ENCODE results near the gene PTPRQ. TPM values are rescaled to one million over a fixed set of nuclear protein-coding genes. Genes with fewer than 3 reads are reported as not detected.

The PTPRQ gene
- total RNA-seq, 1 donor from 2014 or later: not detected

DNA sequence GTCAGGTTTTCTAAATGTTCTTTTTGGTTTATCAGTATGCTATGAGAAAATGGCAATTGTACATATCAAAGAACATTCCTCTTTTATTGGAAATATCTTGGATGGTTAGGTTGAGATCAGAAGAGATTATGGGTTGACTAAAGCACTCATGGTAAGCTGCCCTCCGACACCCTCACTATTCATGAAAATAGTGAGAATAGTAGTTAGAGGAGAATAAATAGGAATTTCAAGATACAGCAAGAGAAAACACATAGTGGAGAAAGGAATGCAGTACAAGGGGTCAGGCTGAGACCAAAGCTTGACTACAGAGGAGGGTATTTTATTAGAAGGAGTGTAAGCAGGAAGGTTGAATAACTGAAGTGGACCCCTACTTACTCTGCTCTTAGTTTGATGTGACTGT lies 112.5 kb downstream of the PTPRQ start:
- intact Hi-C loops (cut with micrococcal nuclease): no loop called here

DNA sequence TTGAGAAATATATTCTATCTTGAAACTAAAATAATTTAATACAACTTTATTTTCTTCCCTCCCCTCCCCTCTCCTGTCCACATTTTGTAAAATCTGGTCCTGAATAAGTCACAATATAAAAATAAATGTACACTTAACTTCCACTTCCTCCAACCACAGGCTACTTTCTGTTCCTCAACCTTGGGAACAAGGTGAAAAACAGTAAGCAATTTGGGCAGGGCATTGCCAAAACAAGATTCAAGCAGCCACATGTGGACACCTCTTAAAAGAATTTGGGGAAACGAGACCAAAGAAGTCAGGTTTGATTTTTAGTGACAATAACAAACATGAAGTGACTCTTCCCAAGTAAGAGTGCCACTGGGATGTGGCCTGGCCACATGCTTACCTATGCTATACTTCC lies 115.7 kb downstream of the PTPRQ start:
- intact Hi-C loops (cut with micrococcal nuclease): no loop called here

DNA sequence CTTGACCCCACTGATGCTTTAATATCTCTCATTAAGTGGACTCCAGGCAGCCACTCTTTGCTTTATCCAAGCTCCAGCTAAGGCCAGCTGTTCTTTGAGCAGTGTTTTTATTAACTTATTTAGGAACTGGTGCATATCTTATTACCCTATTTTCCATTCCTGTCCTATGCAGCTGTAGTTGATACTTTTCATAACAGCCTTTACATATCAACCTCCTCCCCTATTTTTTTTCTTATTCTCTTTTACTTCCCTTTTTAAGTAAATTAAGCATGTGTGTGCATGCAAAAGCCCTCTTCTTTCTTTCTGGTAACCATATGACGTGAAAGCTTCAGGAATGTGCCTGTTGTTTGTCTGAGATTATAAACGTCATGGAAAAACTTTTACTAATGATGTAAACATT lies 121.2 kb downstream of the PTPRQ start:
- intact Hi-C loops (cut with micrococcal nuclease): no loop called here

DNA sequence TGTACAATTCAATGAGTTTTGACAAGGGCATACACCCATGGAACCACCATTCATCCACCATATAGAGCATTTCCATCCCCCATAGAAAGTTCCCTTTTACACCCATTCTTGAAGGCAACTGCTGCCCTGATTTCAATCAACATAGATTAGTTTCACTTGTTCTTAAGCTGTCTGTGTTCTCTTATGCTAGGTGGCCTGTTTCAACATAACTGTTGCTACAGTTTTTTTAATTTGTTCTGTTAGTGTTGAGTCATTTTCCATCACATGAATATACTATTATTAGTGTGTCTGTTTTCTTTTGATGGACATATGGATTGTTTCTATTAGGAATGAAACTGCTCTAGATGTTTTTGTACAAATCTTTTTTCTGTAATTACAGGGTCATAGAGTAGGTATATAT lies 123.4 kb downstream of the PTPRQ start:
- intact Hi-C loops (cut with micrococcal nuclease): no loop called here

DNA sequence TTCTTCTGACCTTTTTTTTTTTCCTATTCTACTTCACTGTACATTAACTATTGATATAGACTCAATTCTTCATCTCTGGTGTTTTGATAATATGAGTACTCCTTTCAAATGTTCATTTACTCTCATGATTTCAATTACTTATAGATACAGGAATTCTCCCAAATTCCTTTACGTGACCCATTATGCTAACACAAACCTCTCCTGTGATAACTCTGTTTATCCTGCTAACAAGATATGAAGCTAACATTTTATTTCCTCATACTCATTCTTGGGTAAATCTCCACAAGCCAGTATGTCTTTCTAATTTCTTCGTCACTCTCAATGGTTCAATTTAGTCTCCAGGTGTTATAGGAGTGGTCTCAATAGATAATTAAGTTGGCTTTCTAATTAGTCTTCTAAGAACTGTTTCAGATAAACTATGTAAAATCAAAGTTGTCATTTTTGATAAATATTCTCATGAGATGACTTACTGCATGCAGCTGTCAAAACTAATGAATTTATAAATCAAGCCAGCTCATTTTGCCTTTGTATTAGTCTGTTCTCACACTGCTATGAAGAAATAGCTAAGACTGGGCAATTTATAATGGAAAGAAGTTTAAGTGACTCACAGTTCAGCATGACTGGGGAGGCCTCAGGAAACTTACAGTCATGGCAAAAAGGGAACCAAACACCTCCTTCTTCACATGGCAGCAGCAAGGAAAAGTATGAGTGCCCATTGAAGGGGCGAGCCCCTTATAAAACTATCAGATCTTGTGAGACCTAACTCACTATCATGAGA lies 132.8 kb downstream of the PTPRQ start:
- intact Hi-C loops (cut with micrococcal nuclease): no loop called here

DNA sequence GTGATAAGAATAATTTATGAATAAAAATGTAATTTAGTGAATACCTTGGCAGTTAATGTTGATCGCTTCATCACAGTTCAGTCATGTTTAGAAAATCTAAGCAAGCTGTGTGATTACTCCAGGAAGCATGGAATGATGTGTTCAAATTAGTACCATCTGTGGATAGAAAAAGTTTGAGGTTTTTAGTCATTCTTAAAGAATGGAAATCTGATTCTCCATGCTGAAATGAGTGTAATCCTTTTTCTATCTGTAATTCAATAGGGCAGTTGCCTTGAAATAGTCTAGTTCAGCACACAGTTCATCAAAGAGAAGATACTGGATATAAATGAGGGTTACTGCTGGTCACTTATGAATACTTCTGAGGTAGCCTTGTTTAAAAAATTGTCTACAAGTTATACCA lies 136.2 kb downstream of the PTPRQ start:
- intact Hi-C loops (cut with micrococcal nuclease): no loop called here

DNA sequence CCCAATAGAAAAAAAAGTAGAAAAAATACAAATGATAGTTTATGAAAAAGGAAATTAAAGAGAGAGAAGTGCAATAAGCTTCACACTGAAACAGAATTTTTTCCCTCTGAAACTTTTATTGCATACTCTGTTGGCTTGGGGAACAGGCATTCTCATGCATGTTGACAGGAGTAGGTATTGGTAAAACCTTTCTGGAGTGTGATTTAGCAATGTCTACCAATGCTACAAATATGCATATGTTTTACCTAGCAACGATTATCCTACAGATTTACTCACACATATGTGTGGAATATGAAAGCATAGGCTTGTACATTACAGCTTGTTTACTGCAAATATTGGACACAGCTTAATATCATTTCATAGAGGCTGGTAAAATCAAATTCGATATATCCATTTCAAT lies 137.7 kb downstream of the PTPRQ start:
- intact Hi-C loops (cut with micrococcal nuclease): no loop called here

DNA sequence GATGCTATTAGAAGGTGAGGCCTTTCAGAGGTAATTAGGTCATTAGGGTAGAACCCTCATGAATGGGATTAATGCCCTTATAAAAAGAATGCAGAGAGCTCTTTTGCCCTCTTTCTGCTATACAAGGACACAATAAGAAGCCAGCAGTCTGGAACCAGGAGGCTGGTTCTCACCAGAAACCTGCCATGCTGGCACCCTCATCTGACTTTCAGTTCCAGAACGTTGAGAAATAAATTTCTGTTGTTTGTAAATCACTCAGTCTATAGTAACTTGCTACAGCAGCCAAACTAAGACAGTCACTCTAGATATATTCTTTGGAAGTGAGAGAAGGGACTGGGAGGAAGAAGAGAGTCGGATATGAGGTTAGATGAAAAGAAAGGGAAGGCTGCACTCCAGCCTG lies 138.4 kb downstream of the PTPRQ start:
- intact Hi-C loops (cut with micrococcal nuclease): no loop called here

DNA sequence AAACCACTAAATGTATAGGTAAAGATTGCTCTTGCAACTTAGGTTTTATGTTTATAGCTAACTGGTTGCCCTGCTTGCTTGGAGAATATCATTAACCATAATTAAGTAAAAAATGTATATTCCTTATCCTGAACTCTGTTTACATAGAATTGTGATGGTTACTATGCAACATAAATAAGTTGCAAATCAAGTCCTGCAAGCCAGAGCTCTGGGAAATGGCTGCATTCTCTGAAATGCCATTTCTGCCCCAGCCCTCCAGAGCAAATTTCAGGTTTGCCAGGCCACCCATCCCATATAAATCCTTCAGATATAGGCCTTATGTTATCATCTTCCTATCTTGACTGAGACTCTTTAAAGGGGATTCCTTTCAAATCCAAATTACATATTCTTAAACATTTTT lies 145.0 kb downstream of the PTPRQ start:
- intact Hi-C loops (cut with micrococcal nuclease): no loop called here

DNA sequence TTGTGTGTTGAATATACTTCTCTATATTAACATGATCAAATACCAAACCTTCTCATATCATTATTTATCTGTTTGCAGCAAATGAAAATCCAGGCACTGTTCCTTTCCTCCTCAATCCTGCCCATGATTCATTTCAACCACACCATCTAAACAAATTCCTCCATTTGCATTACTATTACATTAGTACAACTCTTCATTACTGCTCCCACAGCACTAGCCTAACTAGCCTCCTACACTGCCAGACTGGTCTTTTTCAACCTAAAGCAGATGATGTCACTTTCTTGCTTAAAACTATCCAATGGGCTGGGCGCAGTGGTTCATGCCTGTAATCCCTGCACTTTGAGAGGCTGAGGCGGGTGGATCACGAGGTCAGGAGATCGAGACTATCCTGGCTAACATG lies 146.1 kb downstream of the PTPRQ start:
- intact Hi-C loops (cut with micrococcal nuclease): loop anchor here (10.0 kb wide), 1 partner anchor 175 kb away; no protein-coding TSS in a partner anchor

DNA sequence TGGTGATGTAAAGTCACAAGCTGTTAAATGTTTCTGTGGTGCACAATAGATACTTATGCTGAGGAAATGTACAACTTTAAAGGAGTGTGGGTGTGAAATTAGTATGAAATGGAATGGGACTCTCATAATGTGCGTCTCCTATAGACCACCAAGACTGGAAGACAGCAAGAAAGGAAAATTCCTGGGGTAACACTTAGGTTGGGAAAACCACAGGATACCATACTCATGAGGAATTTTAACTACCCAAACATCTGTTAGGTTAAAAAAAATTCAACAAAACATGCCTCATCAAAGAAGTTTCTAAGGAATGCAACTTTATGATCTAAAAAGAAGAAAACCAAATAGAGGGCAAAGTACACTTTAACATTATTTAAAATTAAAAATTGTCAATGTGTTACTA lies 149.7 kb downstream of the PTPRQ start:
- intact Hi-C loops (cut with micrococcal nuclease): loop anchor here (10.0 kb wide), 1 partner anchor 179 kb away; no protein-coding TSS in a partner anchor

DNA sequence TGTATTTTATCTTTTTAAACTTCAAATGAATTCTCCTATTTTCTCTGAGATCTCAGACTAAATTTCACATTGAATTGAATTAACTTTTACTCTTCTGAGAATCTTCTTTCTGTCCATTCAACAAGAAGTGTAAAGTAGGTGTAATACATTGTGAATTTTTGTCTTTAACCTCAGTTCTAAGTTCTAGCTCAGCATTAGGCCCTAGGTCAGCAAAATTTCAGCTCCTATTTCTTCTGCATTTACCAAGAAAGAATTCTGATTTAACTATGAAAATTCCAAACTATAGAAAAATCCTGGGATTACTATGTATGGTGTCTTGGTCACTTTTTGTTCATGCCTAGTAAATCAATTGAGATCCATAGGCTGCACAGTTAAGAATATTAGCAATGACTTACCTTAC lies 152.5 kb downstream of the PTPRQ start:
- intact Hi-C loops (cut with micrococcal nuclease): loop anchor here (10.0 kb wide), 1 partner anchor 182 kb away; no protein-coding TSS in a partner anchor

DNA sequence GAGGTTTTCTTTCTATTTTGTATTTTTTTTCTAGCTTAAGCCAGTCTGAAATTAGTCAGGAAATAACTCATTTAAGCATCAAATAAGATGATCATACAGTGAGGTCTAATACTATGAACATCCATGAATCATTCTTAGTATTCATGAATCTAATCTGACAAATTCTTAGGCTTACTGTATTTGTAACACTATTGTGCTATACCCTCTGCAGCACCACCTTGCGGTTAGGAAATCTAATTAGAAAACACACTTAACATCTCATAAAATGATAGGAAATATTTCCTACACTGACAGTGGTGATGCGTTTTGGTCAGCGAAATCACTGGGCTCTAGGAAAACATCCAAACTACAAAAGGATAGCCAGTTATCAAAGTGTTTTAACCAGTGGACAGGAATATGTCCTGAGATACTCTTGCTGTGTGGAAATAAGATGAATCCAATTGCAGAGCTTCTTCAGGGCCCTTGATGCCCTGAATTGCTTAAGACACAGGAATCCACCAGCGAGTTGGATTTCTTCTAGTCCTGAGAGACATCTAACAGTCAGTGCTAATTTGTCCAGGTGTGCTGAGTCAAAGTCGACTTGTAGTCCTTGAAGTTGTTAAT lies 154.1 kb downstream of the PTPRQ start:
- intact Hi-C loops (cut with micrococcal nuclease): loop anchor here (10.0 kb wide), 1 partner anchor 183 kb away; no protein-coding TSS in a partner anchor

DNA sequence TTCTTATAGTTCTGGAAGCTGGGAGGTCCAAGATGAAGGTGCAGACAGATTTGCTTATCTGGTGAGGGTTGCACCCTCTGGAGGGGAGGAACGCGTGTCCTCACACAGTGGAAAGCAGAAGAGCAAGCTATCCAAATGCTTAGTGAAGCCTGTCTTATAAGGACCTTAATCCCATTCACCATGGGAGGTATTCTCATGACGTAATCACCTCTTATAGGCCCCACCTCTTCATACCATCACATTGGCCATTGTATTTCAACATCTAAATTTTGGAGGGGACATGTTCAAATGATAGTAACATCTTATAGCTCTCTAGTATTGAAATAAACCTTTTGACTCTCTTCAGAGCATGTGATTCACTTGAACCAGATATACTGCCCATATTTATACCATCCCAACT lies 158.4 kb downstream of the PTPRQ start:
- intact Hi-C loops (cut with micrococcal nuclease): no loop called here

DNA sequence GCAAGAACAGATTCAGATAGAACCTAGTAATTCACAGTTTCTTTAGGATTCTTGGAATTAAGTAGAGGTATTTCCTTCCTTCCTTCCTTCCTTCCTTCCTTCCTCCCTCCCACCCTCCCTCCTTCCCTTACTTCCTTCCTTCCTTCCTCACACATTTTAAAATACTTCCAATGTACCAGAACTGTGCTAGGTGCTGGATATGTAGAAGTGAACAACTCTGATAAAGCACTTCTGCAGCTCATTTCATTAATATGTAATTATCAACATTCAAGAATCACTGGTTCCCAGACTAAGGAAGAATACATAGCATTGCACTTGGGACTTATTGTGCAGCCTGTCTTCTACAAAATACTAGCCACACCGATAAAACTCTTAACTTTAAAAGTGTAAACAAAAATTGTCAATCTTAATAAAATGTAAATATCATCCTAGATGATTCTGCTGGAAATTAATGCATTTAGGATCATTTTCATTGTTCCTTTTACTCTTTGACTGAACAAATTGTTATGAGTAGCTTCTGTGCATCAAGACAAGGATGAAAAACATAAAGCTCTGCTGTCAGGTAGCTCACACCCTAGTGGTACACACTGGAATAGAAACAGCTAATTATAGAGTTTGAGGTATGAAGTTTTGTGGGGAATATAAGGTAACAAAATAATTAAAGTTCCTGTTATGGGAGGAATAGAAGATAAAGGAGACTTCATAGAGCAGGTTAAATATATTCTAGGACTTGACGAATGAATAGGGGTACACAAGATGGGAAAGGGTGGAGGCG lies 163.5 kb downstream of the PTPRQ start:
- intact Hi-C loops (cut with micrococcal nuclease): no loop called here

DNA sequence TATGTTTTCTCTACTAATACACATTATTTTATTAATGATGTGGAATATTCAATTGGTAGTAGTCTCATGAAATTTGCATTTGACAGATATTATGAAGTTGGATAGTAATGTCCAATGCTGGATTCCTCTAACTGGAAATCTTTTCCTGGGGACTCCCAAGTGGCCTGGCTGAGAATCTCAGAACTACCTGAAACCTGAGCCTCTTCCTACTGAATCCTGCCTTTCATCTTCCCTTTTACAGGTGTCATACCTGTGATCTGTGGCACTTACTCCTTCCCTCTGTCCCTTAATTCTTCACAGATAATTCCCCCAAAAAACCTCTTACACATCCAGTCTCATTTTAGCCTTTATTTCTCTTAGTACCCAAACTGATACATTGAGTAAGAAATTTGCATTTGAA lies 173.7 kb downstream of the PTPRQ start:
- intact Hi-C loops (cut with micrococcal nuclease): no loop called here

DNA sequence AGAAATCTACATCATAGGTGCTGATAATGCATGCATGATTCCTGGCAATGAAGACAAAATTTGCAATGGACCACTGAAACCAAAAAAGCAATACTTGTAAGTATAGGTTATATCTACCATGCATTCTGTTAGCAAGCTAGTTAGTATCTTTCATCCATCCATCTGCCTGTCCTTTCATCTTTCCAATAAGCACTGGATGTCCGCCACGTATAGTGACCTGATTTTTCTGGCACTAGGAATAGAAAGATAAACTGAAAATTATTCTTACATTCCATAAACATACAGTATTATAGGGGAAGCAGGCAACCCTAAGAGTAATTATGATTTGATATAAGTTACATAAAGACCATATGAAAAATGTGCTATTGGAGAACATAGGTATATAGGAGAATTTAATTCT lies 176.2 kb downstream of the PTPRQ start:
- intact Hi-C loops (cut with micrococcal nuclease): no loop called here

DNA sequence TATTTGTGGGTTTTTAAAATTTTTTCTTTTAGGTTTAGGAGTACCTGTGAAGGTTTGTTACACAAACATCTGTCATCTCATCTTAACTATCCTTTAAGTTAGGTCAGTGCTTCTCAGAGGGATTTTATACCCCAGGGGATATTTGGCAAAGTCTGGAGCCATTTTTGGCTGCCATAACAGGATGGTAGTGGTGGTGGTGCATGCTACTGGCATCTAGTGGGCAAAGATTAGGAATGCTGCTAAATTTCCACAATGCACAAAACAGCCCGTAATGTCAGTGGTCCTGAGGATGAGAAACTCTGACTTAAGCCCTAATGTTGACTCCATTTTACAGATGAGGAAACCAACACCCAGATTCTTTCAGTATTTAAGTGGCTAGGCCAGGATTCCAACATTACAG lies 178.2 kb downstream of the PTPRQ start:
- intact Hi-C loops (cut with micrococcal nuclease): no loop called here

DNA sequence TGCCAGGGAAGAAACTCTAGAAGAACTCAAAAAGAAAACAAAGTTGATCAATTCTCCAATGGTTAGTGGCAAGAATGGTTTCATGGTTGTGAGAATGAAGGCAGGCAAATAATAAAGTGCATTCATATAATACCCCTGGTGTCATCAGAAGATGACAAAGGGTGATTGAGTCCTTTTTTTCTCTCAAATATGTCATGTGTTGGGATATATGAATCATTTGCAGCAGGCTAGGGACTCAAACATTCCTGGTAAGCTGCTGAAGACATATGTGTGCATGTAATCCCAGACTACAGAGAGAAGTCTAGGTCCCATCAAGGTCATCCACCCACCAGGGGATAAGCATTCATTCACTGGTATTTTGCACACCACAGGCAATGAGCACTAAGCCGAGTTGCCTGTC lies 181.0 kb downstream of the PTPRQ start:
- intact Hi-C loops (cut with micrococcal nuclease): no loop called here

DNA sequence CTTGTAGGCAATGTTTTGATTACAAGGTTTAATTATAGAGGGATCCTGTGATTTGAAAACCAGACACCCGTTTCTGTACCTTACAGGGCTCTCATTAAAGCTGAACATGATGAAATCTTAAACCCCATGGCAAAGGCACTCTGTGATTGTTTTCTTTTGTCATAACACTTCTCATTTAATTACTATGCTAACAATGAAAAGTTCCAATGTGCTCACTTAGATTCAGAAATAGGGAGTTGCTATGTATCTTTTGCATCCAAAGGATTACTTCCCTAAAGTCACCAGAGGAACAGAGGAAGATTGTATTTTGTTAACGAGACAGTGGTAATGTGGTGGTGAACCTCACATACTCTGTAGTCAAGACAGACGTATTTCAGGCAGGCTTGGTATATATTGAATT lies 181.9 kb downstream of the PTPRQ start:
- intact Hi-C loops (cut with micrococcal nuclease): no loop called here

DNA sequence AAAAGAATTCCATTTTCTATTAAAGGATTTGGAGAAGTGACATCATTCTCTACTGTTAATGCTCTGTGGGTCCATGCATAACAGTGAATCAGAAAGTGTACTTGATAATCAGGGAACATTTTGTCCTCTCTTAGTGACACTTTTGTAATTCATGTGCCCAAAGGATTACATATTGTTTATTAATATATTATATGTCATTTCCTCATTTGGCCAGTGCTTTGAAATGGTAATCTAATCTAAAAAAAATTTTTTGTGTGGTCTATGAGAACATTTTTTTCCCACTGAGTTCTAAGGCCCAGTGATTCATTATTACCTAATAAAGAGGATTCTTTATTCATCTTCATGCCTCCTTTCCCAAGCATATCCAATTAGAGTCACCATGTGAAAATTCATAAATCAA lies 183.7 kb downstream of the PTPRQ start:
- intact Hi-C loops (cut with micrococcal nuclease): no loop called here

DNA sequence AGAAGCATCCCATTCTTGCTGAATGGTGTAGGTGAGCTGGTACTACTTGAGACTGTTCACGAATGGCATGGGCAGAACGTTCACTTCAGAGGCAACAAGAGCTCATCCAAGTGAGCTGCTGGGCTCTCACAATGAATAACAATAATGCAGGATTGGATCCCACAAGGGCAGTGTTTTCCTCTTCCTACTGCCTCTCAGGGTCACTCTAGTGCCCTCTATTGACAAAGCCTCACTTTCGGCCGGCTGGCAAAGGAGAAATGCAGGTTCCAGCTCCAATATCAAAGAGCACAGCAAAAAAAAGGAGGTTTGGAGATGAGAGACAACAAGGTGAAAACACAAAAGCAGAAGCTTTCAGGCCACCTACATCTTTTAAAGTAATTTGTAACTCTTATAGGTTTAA lies 188.8 kb downstream of the PTPRQ start:
- intact Hi-C loops (cut with micrococcal nuclease): no loop called here

Data from T-helper 2 cell treated with Interferon-gamma antibody and Interleukin-4, amounts not matched to agents 100 ng/mL and 5 ng/mL, for 36 hours (primary cell).